A172 (cell line): Measurements from ENCODE around the gene HTR2B. TPM values are rescaled to one million over a fixed set of nuclear protein-coding genes. Genes with fewer than 3 reads are reported as not detected.
"Not testable (repeated sequence)": the region's sequence is repeated elsewhere in the genome, so short reads cannot be mapped to it uniquely, and the experiment has no call there.

Source experiments
- DNase-seq: peaks from one replicate; pipeline ENCODE4 v3.0.0-alpha.2; 2015; ENCODE audit warnings: low spot score
- total RNA-seq: library from RNA; depleted of rRNA; stranded (reverse); fragments of >200 nt; shearing (Covaris generic); gene quantifications from 2 replicates; pipeline ENCODE4 v1.2.3, GENCODE V29; 2014; rRNA removed

Gene HTR2B
- total RNA-seq, 1 experiment from 2014 or later, result not detected

- no peak for DNase-seq
These were observed 30.9 kb downstream of the HTR2B start for GRCh38 chr2:231093933-231094332.

GRCh38 chr2:231088754-231089153 is 36.1 kb downstream of the HTR2B start:
- no peak for DNase-seq

DNA sequence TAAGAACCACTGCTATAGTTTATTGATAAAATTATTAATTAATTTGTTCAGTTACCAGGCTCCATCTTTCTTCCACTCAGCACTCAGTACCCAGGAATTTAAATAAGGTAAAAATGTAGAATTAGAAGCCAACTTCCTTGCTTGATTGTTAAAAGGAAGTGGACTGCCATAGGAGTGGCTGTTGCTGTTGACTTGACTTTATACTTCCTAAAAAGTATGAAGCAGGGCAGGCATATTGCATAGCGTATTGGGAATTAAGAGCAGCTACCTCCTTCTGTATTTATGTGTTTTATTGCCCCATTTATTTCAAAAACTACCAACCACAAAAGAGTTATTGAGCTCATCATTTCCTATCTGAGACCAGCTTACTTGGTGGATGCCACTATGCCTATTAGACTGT is 40.3 kb downstream of the HTR2B start:
- DNase-seq, result no peak

DNA sequence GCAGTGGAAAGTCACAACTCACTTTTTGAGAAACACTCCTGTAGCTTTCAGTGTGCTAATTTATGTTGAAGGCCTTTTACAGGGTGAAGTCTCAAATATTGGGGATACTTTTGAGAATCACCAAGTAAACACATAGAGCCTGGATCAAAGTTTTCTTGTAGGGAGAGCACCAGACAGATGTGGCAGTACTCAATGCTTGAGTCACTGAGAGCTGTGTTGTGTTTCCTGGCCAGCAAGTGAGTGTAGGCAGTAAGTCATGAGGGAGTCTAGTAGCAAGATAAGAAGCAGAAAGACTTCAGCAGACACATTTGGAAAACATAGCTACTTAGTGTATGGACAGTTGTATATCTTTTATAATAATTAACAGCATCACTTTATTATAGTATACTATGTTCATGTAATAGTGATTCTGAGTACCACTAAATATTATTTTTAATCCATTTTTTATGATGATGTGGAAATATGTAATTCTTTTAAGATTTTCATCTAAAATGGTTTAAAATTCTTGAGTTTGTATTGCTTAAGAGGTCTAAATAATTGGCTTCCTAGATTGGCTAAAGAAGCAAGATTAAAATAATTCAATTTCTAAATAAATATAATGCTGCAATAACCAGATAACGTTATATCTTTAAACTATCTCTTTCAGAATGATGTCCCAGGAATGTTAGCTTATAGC is 55.3 kb downstream of the HTR2B start:
- DNase-seq, result peak; percentile 47

- DNase-seq, result peak; percentile 85
These were observed 56.2 kb downstream of the HTR2B start for GRCh38 chr2:231068525-231069222.

DNA sequence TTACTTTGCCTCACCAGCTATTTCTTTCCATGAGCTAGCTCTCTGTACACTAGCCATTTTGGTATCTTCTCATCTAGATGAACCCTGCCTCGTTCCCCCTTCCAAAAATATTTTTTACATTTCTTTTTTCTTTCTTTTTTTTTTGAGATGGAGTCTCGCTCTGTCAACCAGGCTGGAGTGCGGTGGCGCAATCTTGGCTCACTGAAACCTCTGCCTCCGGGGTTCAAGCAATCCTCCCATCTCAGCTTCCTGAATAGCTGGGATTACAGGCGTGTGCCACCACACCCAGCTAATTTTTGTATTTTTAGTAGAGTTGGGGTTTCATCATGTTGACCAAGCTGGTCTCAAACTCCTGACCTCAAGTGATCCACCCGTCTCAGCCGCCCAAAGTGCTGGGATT is 57.3 kb downstream of the HTR2B start:
- DNase-seq, result not testable (repeated sequence)

DNA sequence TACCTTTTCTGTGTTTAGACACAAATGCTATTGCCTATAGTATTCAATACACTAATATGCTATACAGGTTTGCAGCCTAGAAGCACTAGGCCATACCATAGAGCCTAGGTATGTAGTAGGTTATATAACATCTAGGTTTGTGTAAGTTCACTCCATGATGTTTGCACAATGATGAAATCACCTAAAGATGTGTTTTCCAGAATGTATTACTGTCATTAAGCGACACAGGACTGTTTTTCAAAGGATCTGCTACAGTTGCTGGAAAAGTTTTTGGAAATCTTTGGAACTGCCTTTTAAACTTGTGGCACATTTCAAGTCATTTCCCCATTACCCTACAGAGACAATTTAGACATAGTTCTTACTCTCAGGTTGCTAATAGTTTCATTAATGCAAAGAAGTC is 58.9 kb downstream of the HTR2B start:
- DNase-seq, result no peak

GRCh38 chr2:231063347-231063746 is 61.5 kb downstream of the HTR2B start:
- DNase-seq, result no peak

GRCh38 chr2:231062776-231063175 is 62.1 kb downstream of the HTR2B start:
- DNase-seq, result no peak

DNA sequence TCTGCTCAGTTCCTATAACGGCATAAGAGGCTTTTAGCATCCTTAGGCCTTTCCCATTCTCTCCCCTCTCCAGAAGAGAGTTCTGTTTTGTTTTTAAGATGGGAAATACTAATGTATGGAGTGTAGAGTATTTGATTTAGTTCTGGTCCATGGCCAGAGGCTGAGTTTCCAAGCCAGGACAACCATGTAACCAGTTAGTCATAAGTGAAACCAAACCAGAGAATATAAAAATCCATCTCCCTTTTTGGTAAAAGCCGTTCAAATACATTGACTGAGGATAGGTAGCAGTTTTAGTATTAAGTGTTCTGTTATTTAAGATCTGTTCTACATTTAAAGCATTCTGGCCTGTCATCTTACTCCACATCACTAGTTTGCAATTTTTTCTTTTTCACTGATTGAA is 65.1 kb downstream of the HTR2B start:
- no peak for DNase-seq

DNA sequence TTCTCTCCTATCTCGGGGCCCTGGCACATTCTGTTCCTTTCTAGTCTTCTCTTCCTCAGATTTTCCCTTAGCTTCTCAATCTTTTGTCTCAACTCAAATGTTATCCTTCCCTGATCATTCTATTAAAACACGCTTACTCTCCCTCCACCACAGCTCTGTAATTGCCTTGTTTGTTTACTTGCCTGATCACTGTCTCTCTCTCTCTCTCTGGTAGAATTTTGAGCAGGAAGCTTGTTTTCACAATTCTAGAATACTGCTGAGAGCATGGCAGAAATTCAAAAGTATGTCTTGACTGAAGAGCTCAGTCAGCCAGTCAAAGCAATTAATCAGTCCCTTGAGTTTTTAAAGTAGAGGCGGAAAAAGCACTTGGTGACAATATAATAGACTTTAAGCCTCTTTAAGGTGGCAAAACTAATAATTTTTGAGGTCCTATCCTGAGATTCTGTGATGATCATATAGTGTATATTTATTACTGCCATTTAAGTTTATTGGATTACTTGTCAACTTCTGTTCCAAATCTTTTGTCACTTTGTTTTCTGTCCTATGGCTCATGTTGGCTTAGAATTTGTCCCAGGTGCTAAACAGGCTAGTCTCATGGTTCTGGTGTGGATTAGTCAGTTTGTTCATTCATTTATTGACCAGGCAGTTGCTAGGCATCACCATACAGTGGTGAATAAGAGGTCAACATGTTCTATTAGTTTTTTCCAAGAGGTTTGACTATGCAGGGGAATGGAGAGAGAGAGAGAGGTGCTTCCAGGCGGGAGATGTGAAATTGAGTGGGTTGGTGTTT is 65.9 kb downstream of the HTR2B start:
- DNase-seq, result no peak

Other genes starting within 250 kb of the HTR2B start
- 0.24 TPM in 1 of 2 replicates, not detected in the other for gene GPR55, start 199.8 kb downstream of the HTR2B start, total RNA-seq
- gene SPATA3, start 128.9 kb downstream of the HTR2B start, total RNA-seq, result not detected in 2 replicates
- 2.6 and 10.8 TPM in 2 replicates for gene C2orf72, start 87.5 kb downstream of the HTR2B start, total RNA-seq
- gene PSMD1, start 68.2 kb downstream of the HTR2B start, total RNA-seq, result 206 and 259 TPM in 2 replicates
- gene ARMC9, start 73.6 kb upstream of the HTR2B start, total RNA-seq, result 56.5 and 69.8 TPM in 2 replicates